Endothelial cell of umbilical vein (primary cell): ENCODE measurements around the gene TSR1.

Experiments
- CTCF ChIP-seq, 2 donors: IDR thresholded peaks; 1 replicate in 1 of 2; 2 replicates in 1 of 2; pipeline ENCODE4 v1.5.1; 2011; ENCODE audit warnings: low read length in 2 of 2, mild to moderate bottlenecking in 2 of 2, moderate library complexity in 2 of 2, control low read depth in 1 of 2, inconsistent platforms in 1 of 2, low read depth in 1 of 2; ENCODE audit not compliant: insufficient read depth in 1 of 2; ENCODE audit errors: extremely low read depth in 1 of 2
- POLR2AphosphoS5 ChIP-seq: IDR thresholded peaks from 2 replicates; pipeline ENCODE4 v1.6.1; 2012; ENCODE audit warnings: low read depth, mild to moderate bottlenecking, control low read depth, low read length, moderate library complexity; ENCODE audit not compliant: insufficient read depth

GRCh38 chr17:2368359-2368758, 32.1 kb upstream of the TSR1 start:
- TF ChIP-seq CTCF (IDR thresholded peaks at IDR 0.05; ENCODE audit: extremely low read depth in 1 of 2, insufficient read depth in 1 of 2, low read depth in 1 of 2, low read length in 2 of 2) (no peak), POLR2AphosphoS5 (no peak)
